Liver (tissue), 9 donors: ENCODE data around the gene DOCK1. TPM values are rescaled to one million over a fixed set of nuclear protein-coding genes. Genes with fewer than 3 reads are reported as not detected.

Experiments used
- DNase-seq: peaks from one replicate; pipeline ENCODE4 v3.0.0-alpha.2; 2017; ENCODE audit warnings: low spot score
- H3K27ac ChIP-seq, 2 donors: one replicate each; pipeline ENCODE4 v1.7.0; 2013; ENCODE audit warnings: inconsistent platforms in 2 of 2, low read length in 2 of 2, control low read depth in 1 of 2, low read depth in 1 of 2, mild to moderate bottlenecking in 1 of 2
- H3K27me3 ChIP-seq, 4 donors: one replicate each; pipeline versions ENCODE4 v1.6.1 to v1.7.0; 2013; ENCODE audit warnings: low read length in 3 of 4, inconsistent platforms in 1 of 4, mild to moderate bottlenecking in 1 of 4, moderate library complexity in 1 of 4; ENCODE audit not compliant: control insufficient read depth in 4 of 4, insufficient read depth in 4 of 4
- H3K36me3 ChIP-seq, 4 donors: one replicate each; pipeline versions ENCODE4 v1.6.1 to v1.7.0; 2013; ENCODE audit warnings: low read length in 3 of 4, mild to moderate bottlenecking in 3 of 4, low read depth in 1 of 4, moderate library complexity in 1 of 4; ENCODE audit not compliant: control insufficient read depth in 4 of 4, insufficient read depth in 3 of 4
- H3K4me1 ChIP-seq, 4 donors: one replicate each; pipeline versions ENCODE4 v1.6.1 to v1.7.0; 2013; ENCODE audit warnings: low read length in 3 of 4, mild to moderate bottlenecking in 3 of 4, moderate library complexity in 1 of 4; ENCODE audit not compliant: control insufficient read depth in 4 of 4, insufficient read depth in 4 of 4
- H3K4me3 ChIP-seq, 3 donors: one replicate each; pipeline versions ENCODE4 v1.6.1 to v1.7.0; 2013; ENCODE audit warnings: low read length in 3 of 3, control low read depth in 1 of 3, low read depth in 1 of 3, mild to moderate bottlenecking in 1 of 3
- H3K9ac ChIP-seq, 2 donors: one replicate each; pipeline ENCODE4 v1.7.0; 2013; ENCODE audit warnings: low read length in 2 of 2, mild to moderate bottlenecking in 2 of 2, moderate library complexity in 2 of 2, control low read depth in 1 of 2, low read depth in 1 of 2
- H3K9me3 ChIP-seq, 4 donors: one replicate each; pipeline versions ENCODE4 v1.6.1 to v1.7.0; 2013; ENCODE audit warnings: low read length in 3 of 4; ENCODE audit not compliant: control insufficient read depth in 4 of 4
- CTCF ChIP-seq: fragments of 150-350 bp; IDR thresholded peaks from 2 replicates; pipeline ENCODE4 v1.5.1; 2017; ENCODE audit warnings: improper control_type of control experiment, low read depth, low read length; ENCODE audit not compliant: missing input control
- FOXA1 ChIP-seq: IDR thresholded peaks from 2 replicates; pipeline ENCODE4 v1.6.1; 2016; ENCODE audit warnings: antibody characterized with exemption
- FOXA2 ChIP-seq: IDR thresholded peaks from 2 replicates; pipeline ENCODE4 v1.6.1; 2016; ENCODE audit warnings: antibody characterized with exemption
- GABPA ChIP-seq, 2 donors: IDR thresholded peaks in 1 of 2; conservative IDR thresholded peaks in 1 of 2; 2 replicates each; pipeline ENCODE4 v1.6.1; 2016; ENCODE audit warnings: antibody characterized with exemption in 2 of 2, mild to moderate bottlenecking in 1 of 2, moderate library complexity in 1 of 2
- HNF4A ChIP-seq, 2 donors: conservative IDR thresholded peaks; 2 replicates each; pipeline ENCODE4 v1.6.1; 2016; ENCODE audit warnings: antibody characterized with exemption in 2 of 2, mild to moderate bottlenecking in 2 of 2
- MAX ChIP-seq: IDR thresholded peaks from 2 replicates; pipeline ENCODE4 v1.6.1; 2016; ENCODE audit warnings: antibody characterized with exemption
- NR2F2 ChIP-seq: IDR thresholded peaks from 2 replicates; pipeline ENCODE4 v1.6.1; 2016; ENCODE audit warnings: antibody characterized with exemption
- RXRA ChIP-seq, 2 donors: IDR thresholded peaks; 2 replicates each; pipeline ENCODE4 v1.6.1; 2017 to 2018; ENCODE audit warnings: antibody characterized with exemption in 2 of 2, mild to moderate bottlenecking in 1 of 2
- SP1 ChIP-seq: IDR thresholded peaks from 2 replicates; pipeline ENCODE4 v1.6.1; 2018; ENCODE audit warnings: antibody characterized with exemption, mild to moderate bottlenecking
- TAF1 ChIP-seq: conservative IDR thresholded peaks from 2 replicates; pipeline ENCODE4 v1.6.1; 2016; ENCODE audit warnings: antibody characterized with exemption, mild to moderate bottlenecking
- YY1 ChIP-seq: IDR thresholded peaks from 2 replicates; pipeline ENCODE4 v1.6.1; 2016; ENCODE audit warnings: antibody characterized with exemption, mild to moderate bottlenecking
- WGBS: extraction: QIAGEN DNeasy Blood & Tissue Kit; methylation state at CpG from one replicate; pipeline ENCODE4 v1.1.7; 2013; 5-methylcytosine and 5-hydroxymethylcytosine counted together
- polyA plus RNA-seq, 2 donors: library from polyadenylated mRNA; stranded (reverse) in 1 of 2; unstranded in 1 of 2; fragments of 200-250 nt in 1 of 2; fragments of >200 nt in 1 of 2; fragmentation: Nextera tagmentation in 1 of 2; extraction: Ambion mirVana in 1 of 2; gene quantifications; one replicate each; pipeline versions ENCODE4 v1.2.1 to v1.2.3, GENCODE V29; 2013 to 2015
- total RNA-seq, 2 donors: library from RNA; depleted of rRNA; stranded (reverse); fragments of >200 nt; gene quantifications; one replicate each; pipeline ENCODE4 v1.2.3, GENCODE V29; 2014
- donor health status: healthy.
- donor health status: healthy.
- donor health status: healthy.
- donor health status: healthy.
- donor health status: healthy.

Gene DOCK1
- total and polyA plus RNA-seq, 4 donors = 3.8 to 28.8 (median 9.1) TPM

DNA sequence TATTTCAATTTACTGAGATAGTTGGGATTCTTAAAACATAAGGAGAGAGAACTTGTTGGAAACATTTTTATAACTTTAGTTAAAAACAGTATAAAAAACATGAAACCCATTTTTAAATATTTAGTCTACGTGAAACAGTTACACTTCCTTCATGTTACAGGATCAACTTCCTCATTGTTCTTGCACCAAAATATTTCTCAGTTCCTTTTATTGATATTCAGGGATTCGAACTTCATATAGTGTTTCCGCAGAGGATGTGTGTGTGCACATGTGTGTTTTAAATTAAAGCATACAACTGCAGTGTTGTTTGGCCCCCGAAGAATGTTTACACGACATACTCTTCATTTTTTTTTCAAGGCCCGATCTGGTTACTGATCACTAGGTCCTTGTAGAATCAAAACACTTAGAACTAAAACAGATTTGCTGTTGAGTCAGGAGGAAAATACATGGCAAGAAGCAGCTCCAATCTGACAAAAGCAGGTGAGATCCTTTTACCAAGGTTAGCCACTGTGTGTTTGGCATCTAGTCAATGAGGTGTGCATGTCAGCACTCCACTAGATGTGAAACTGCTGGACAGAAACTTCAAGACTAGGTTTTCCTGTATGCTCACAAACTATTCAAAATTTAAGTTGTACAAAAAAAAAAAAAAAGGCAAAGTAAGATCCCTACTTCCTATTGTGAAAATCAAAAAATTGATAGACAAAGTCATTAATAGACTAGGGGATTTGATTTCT lies 230.8 kb downstream of the DOCK1 start (continued):
- no peak for TF ChIP-seq MAX
- TF ChIP-seq NR2F2 = no peak

GRCh38 chr10:127137391-127137790 lies 232.2 kb downstream of the DOCK1 start:
- no peak for TF ChIP-seq HNF4A (conservative IDR thresholded peaks at IDR 0.05)
- no peaks in the 10 kb centered on the region for H3K4me1 ChIP-seq
- H3K9me3 ChIP-seq = no peaks in the 10 kb centered on the region
- no peak overlapping the region for H3K4me3 ChIP-seq
- H3K36me3 ChIP-seq = peaks cover 0 to 8% (median 3%) of the 10 kb centered on the region in 4 donors
- H3K9ac ChIP-seq = no peak overlapping the region
- 95% methylated on average over 7 of the region's 7 CpGs for WGBS
- DNase-seq = no peak
- no peak overlapping the region for H3K27ac ChIP-seq
- H3K27me3 ChIP-seq = no peaks in the 10 kb centered on the region

DNA sequence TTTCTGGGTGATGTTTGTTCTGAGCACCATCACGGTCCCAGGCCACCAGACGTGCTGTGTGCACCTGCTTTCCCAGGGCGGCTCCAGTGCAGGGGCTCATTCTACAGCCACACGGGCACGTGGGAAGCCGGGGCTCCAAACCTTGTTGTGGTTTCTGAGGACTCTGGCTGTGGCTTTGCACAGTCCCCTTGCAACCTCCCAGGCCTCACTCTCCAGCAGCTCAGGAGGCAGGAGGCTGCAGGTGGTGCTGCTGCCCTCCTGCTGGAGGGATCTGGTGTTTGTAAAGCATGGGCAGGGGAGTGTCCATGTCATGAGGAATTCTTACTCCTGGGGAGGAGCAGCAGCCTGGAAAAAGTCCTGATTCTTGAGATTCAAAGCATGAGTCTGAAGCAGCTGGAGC lies 236.9 kb downstream of the DOCK1 start:
- Histone ChIP-seq H3K4me1 (no peaks in the 10 kb centered on the region), H3K27me3 (no peaks in the 10 kb centered on the region), H3K27ac (no peak overlapping the region), H3K9ac (no peak overlapping the region), H3K36me3 (peaks cover 0 to 8% (median 3%) of the 10 kb centered on the region in 4 donors), H3K9me3 (no peaks in the 10 kb centered on the region), H3K4me3 (no peak overlapping the region)
- TF ChIP-seq CTCF = no peak
- TF ChIP-seq YY1 = no peak
- TF ChIP-seq MAX = no peak
- TF ChIP-seq HNF4A (conservative IDR thresholded peaks at IDR 0.05) = no peak
- no peak for DNase-seq
- 81% methylated on average over 6 of the region's 6 CpGs for WGBS

DNA sequence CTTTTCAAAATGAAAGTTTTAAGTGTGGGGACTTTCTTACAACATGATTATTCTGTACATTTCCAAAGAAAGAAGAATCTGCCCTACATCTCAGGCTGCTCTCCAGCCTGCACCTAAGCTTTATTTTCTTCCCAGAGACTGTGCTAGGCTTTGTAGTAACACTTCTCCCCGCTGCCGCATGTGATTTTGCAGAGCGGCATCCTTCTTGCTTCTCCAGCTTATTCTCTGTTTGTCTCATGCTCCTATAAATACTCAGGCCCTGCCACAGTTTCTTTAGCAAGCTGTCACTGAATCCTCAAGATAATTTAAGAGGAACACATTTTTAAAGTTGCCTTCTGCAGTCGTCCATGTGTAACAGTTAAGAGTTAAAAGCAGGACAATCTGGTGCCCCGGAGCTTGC lies 237.6 kb downstream of the DOCK1 start:
- H3K9ac ChIP-seq = no peak overlapping the region
- H3K9me3 ChIP-seq = no peaks in the 10 kb centered on the region
- TF ChIP-seq SP1 (no peak), YY1 (no peak), NR2F2 (no peak), TAF1 (no peak), RXRA (IDR thresholded peaks at IDR 0.05) (no peak), FOXA1 (no peak), GABPA (IDR thresholded peaks at IDR 0.05 in 1 of 2, conservative IDR thresholded peaks at IDR 0.05 in 1 of 2) (no peak), FOXA2 (no peak)
- no peak overlapping the region for H3K4me3 ChIP-seq
- WGBS = 90% methylated on average over 5 of the region's 5 CpGs
- H3K36me3 ChIP-seq = peaks cover 0 to 7% (median 3%) of the 10 kb centered on the region in 4 donors
- no peak for DNase-seq
- H3K27me3 ChIP-seq = no peaks in the 10 kb centered on the region
- H3K27ac ChIP-seq = no peak overlapping the region
- H3K4me1 ChIP-seq = no peaks in the 10 kb centered on the region
